PFSK-1 (cell line): Measurements from ENCODE around the gene ZNF277.

Source experiments
- FOXP2 ChIP-seq: optimal IDR thresholded peaks from 2 replicates; pipeline ENCODE3; 2011; ENCODE audit warnings: borderline replicate concordance, control low read depth, inconsistent platforms; ENCODE audit not compliant: insufficient read depth; ENCODE audit errors: extremely low read length, extremely low read depth
- POLR2AphosphoS5 ChIP-seq: IDR thresholded peaks from 2 replicates; pipeline ENCODE4 v1.6.1; 2012; ENCODE audit warnings: low read depth, mild to moderate bottlenecking, control low read depth, low read length, moderate library complexity
- REST ChIP-seq, 2 experiments: IDR thresholded peaks; 2 replicates each; pipeline versions ENCODE4 v1.6.1 to v1.8.0; 2011 to 2012; ENCODE audit warnings: low read depth in 2 of 2, low read length in 2 of 2, control low read depth in 1 of 2, inconsistent platforms in 1 of 2, mild to moderate bottlenecking in 1 of 2, moderate library complexity in 1 of 2; ENCODE audit not compliant: insufficient read depth in 1 of 2
- SIN3A ChIP-seq: IDR thresholded peaks from 2 replicates; pipeline ENCODE4 v1.6.1; 2012; ENCODE audit warnings: mild to moderate bottlenecking, low read length, moderate library complexity, borderline replicate concordance; ENCODE audit not compliant: insufficient read depth
- TAF1 ChIP-seq: IDR thresholded peaks from 2 replicates; pipeline ENCODE4 v1.6.1; 2012; ENCODE audit warnings: low read length, control low read depth, borderline replicate concordance; ENCODE audit not compliant: insufficient read depth

The ZNF277 gene

GRCh38 chr7:112182749-112183148 lies 23.7 kb upstream of the ZNF277 start:
- TF ChIP-seq REST (IDR thresholded peaks at IDR 0.05; ENCODE audit: insufficient read depth in 1 of 2, low read depth in 2 of 2, low read length in 2 of 2) (no peak), SIN3A (no peak), POLR2AphosphoS5 (no peak), TAF1 (no peak), FOXP2 (no peak)

- no peak for TF ChIP-seq POLR2AphosphoS5
- TF ChIP-seq REST (IDR thresholded peaks at IDR 0.05; ENCODE audit: insufficient read depth in 1 of 2, low read depth in 2 of 2, low read length in 2 of 2), result no peak
- TF ChIP-seq SIN3A, result no peak
- TF ChIP-seq FOXP2, result no peak
- TF ChIP-seq TAF1, result no peak
Measured at GRCh38 chr7:112183266-112183665, 23.2 kb upstream of the ZNF277 start.

- TF ChIP-seq REST (IDR thresholded peaks at IDR 0.05; ENCODE audit: insufficient read depth in 1 of 2, low read depth in 2 of 2, low read length in 2 of 2), result no peak
- TF ChIP-seq POLR2AphosphoS5, result no peak
- no peak for TF ChIP-seq FOXP2
Measured at GRCh38 chr7:112184455-112184854, 22.0 kb upstream of the ZNF277 start.

- TF ChIP-seq POLR2AphosphoS5, result no peak
- TF ChIP-seq SIN3A, result no peak
- TF ChIP-seq FOXP2, result no peak
- no peak for TF ChIP-seq TAF1
- no peak for TF ChIP-seq REST (IDR thresholded peaks at IDR 0.05; ENCODE audit: insufficient read depth in 1 of 2, low read depth in 2 of 2, low read length in 2 of 2)
Measured at GRCh38 chr7:112185005-112185834, 21.3 kb upstream of the ZNF277 start.

- TF ChIP-seq POLR2AphosphoS5 (no peak), FOXP2 (no peak), REST (IDR thresholded peaks at IDR 0.05; ENCODE audit: insufficient read depth in 1 of 2, low read depth in 2 of 2, low read length in 2 of 2) (no peak), SIN3A (no peak), TAF1 (no peak)
Measured at GRCh38 chr7:112186300-112186699, 20.2 kb upstream of the ZNF277 start.
